ENCODE data around the gene DRAXIN.

Gene DRAXIN, protein sequence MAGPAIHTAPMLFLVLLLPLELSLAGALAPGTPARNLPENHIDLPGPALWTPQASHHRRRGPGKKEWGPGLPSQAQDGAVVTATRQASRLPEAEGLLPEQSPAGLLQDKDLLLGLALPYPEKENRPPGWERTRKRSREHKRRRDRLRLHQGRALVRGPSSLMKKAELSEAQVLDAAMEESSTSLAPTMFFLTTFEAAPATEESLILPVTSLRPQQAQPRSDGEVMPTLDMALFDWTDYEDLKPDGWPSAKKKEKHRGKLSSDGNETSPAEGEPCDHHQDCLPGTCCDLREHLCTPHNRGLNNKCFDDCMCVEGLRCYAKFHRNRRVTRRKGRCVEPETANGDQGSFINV

DNA sequence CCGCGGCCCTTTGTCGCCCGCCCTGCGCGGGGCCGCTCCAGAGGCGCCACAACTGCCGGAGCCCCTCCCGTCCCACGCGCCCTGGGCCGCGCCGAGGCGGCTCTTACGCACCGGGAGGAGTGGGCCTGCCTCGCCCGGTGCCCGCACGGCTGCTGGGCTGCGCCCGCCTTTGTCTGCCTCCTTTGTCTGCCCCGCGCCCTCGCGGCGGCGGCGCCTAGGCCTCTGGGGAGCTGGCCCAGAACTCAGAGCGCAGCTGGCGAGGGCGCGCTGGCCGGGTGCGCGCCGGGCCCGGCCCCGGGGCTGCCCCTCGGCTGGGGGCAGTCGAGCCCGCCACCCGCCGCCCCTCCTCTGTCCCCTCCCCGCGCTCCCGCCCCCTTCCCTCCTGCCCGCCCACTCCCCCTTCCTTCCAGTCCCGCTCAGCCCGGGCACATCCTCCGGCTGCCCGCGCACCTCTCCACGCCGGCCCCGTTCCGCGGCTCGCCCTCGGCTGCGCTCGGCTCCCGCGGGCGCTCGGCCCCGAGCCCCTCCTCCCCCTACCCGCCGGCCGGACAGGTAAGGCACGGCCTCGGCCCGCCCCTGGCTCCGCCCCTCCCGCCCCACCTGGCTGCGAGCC, at the start of gene DRAXIN:
Gene DRAXIN (plus strand): TSS at position 409 of the 613 bp plus-strand sequence. CDS start 14,549 bp downstream, outside the sequence.
- peak; percentile 44 to 58 for DNase-seq

DNA sequence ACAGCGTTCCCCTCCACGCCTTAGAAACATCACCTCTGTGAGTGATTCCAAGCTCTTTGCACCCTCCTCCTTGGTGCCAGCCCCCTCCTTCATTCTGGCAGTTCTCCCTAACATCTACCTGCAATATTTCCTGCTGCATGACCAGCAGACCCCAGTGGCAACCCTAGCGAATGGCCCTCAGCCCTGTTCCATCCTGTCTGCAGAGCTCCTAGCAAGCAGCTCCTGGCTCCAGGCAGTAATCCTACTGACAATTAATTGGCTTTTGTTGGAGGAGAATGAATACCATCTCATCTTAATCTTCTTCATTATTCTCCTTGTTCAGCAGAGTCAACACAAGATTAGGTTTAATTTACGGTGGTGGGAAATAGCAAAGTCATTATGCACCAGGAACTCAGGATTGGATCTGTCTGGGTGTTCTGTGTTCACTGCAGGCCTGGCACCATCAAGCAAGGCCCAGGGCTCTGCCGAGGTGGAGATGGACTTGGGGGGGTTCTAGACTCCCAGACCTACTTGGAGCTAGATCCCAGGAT, 49.7 kb upstream of the DRAXIN start:
- DNase-seq = no peak

DNA sequence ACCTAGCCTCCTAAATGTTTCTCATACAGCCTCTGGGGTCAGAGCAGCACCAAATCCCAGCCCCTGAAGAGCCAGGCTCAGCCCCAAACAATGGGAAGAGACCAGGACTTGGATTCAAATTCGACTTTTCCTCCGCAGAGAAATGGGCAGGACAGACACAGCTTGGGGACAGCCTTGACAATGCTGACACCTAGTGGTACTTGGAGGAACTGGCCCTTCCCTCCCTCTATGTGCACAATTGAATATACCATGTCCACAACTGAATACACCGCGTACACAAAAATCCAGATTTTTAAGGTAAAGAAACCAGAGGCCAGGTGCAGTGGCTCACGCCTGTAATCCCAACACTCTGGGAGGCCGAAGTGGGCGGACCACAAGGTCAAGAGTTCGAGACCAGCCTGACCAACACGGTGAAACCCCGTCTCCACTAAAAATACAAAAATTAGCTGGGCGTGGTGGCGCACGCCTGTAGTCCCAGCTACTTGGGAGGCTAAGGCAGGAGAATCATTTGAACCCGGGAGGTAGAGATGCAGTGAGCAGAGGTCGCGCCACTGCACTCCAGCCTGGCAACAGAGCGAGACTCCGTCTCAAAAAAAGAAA, 49.0 kb upstream of the DRAXIN start:
- DNase-seq = peak; percentile 21 to 55

DNA sequence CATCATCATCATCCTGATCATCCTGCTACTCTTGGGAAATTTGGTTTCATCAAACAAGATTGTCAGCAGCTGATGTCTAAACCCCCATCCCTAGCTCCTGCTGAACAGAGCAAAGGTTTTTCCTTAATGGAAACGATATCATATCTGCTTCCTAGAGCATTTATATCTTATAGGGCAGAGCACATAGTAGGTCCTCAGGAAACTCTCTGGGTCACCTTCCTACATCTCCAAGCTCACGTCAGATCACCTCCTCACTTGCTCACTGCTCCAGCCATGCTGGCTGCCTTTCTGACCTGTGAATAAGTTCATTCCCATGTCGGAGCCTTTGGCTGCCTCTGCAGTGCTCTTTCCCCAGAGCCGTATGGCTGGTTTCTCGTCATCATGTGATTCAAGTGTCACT, 47.7 kb upstream of the DRAXIN start:
- no peak for DNase-seq

DNA sequence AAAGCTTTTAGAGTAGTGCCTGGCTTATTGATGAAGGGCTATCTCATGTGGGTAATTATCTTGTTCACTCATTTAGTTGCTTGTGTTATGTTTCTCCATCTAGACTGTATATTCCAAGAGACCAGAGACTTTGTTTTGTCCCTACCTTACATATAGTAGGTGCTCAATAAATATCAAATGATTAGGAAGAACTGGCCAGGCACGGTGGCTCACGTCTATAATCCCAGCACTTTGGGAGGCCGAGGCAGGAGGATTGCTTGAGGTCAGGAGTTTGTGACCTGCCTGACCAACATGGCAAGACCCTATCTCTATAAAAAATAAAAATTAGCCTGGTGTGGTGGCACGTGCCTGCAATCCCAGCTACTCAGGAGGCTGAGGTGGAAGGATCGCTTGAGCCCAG, 46.2 kb upstream of the DRAXIN start:
- no peak for DNase-seq

DNA sequence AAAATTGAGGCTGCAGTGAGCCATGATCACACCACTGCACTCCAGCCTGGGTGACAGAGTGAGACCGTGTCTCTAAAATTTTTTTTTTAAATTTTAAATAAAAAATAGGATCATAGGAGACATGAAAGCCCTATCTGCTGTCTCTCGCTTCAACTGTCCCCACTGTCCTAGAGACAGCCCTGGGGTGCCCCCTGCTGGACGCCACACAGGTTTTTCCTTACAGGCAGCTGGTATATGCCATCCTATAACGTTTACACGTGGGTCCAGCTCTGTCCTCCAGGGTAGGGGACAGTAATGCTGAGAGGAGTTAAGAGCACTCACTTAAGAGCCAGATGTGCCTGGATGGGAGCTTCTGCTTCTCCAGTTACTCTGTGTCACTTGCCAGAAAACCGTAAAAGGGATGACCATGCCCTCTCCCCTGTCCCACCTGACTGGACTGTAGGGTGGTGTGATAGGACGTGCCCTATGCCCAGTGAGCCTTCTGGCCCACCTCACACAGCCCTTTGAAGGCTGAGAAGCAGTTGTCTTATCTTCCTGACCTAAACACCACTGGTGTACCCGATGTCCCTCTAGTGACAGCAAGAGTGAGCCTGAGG, 45.7 kb upstream of the DRAXIN start:
- peak; percentile 62 to 69 for DNase-seq

DNA sequence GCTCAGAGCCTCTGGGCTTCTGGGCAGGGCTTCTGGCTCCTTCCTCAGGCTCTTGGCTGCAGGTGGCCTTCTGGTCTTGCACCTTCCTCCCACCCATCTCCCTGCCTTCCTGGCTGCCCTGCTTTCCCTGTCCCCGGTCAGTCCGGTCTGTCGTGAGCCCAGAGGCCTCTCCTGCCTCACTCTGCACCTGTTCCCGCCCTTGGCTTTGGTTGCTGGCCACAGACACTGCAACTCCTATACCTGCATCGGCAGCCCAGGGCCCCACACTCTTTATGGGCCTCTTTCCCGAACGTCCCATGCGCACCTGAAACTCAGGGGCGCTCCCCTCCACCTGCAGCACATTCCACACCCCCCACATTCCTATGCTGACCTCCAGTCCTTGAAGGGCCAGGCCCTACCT, 45.2 kb upstream of the DRAXIN start:
- DNase-seq = no peak

DNA sequence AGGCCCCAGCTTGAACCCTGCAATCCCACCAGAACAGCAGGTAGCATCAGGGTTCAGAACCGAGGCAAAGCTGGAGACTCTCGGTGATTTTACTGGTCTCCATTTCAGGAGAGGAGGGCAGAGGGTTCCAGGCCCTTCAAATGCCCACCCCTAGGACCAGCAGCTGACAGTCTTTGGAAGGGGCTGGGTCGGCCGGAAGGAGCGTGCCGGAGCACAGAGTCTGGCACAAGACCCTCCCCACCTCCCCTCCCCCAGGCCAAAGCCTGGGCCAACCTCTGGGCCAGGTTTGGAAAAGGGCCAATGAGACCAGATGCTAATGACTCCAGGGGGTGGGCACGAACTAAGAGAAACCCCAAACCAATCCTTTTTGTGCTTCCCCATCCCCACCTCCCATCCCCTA, 44.2 kb upstream of the DRAXIN start:
- no peak for DNase-seq

DNA sequence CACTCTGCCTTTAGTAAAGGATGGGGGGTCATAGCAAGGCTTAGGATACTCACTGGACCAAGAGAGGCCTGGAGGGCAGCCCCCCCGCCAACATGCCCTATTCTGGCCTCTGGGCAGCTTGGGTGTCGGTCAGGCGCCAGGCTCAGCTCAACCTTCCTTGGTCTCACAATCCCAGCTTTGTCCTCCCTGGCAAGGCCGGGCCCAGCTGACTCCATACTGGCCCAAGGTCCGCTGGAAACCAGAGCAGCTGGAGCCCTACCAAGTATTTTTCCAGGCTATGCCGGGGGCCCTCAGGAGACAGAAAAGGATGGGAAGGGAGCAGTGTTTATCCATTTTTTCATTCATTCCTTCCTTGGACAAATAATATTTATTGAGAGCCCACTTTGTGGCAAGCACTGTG, 43.5 kb upstream of the DRAXIN start:
- no peak for DNase-seq

DNA sequence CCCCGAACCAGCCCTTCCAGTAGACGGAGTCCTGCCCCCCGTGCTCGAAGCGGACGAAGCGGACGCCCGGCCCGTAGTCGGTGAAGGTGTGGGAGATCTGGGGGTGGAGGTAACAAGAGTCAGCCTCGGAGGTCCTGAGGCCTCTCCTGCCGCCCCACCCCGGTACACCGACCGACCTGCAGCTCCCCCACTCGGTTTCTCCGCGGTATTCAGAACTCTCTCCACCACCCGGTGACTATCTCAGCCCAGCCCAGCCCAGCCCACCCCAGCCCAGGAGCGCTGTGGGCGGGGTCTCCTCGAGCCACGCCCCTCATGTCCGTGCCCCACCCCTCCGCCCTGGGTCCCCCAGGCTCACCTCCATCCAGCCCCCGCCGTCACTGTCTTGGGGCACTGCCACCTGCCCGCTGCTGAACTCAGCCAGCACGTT, 42.8 kb upstream of the DRAXIN start:
- no peak for DNase-seq

DNA sequence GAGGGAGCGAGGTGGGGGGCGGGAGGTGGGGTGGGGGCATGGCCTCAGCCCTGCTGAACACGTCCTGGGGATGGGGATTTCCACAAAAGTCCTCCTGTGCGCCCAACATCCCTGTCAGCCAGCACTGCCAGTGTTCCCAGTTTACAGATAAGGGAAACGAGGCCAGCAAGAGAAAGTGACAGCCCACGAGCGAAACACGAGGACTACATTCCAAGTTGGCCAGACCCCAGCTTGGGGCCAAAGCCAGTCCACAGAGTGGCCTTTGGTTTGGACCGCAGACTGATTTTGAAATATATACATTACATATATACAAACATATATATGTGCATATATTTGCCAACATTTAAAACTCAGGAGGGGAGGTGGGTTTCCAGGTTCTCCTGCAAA, 42.3 kb upstream of the DRAXIN start:
- DNase-seq = no peak

DNA sequence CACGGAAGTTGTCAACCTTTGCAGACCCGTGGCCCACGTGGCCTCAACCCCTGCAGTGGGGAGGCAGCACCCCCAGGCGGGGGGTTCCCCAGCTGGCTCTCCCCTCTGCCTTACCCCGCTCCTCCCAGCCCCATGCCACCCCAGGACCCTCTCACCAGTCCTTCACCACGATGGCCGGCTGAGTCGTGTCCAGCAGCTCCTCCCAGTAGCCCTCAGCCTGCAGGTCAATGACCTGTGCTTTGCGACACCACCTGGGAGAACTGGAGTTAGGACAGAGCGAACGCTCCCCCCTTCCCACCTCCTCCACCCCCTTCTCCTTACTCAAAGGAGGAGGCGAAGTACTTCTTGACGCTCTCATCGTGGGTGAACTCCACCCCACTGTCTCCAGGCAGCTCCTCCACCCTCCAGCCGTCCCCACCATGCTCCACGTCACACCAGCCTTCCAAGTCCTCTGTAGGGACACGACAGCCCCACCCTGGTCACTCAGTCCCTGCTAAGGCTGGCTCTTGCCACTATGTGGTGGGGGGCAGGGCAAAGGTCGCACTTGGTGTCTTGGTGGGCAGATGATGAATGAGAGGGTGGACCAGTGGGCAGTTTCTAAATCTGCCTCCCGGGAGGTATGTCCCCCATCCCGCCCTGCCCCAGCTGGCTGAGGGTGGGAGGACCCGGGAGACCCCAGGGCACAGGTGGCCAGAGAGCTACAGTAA, 41.7 kb upstream of the DRAXIN start:
- DNase-seq = no peak

DNA sequence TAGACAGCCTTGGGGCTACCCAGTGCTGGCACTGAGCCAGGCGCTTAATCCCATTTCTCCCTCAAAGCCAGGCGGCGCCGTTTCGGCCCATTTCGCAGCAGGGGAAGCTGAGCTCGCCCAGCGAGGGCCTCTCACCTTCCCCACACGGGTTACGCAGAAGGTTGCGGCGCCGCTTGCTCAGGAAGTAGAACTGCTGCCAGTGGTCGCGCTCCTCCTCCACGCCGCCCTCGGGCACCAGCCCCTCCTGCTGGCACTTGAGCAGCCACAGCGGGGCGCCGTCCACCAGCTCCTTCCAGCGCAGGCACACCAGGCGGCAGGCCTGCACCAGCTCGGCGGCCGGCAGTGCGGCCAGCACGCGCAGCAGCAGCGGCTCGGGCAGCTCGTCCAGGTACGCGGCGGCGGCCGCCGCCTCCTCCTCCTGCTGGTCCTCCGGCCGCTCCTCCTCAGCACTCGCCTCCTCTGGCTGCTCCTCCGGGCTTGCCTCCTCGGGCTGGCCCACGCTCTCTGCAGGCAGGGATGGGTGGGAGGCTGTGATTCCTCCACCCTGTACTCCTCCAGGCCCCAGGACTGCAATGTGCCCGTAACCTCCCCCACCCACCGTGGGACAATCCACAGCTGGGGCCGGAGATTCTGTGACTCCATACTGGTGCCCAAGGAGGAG, 41.0 kb upstream of the DRAXIN start:
- no peak for DNase-seq

DNA sequence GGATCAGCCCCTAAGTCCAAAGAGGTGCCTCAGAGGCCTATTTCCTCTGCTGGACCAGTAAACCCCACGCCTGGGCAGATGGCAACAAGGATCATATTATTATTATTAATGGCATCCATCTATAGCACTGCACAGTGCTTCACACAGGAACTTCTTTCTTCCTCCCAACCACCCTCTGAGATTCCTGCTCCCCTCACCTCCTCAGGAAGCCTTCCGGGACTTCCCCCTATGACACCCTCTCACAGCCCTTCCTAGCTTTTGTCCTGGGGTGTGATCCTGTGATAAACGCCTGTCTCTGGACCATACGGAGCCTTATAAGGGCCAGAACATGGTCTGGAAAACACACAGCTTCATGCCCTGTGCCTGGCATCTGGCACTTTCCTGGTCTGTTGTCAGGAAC, 40.5 kb upstream of the DRAXIN start:
- DNase-seq = no peak

DNA sequence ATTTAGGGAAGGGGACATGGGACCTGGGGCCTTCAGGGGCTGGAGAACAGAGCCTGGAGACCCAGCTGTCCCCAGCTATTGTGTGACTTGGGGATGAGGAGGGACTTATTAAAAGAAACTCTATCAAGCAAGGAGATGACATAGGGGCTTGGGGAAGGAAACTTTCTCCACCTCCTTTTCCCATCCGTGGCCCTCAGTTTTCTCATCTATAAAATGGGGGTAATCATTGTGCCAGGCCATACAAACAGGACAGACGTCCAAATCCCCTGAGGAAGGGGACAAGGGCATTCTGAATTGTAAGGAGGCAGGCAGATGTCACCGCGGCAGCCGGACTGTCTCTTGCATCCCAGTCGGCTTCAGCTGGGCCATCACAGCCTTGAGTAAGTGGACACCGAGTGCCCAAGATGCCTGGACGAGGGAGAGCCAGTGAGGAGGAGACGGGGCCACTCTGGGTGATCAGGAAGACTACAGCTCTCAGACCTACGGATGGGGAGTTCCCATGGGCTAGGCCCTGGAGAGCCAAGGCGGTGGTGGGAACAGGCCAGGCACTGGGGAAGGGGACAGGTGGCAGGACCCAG, 39.2 kb upstream of the DRAXIN start:
- DNase-seq = no peak

DNA sequence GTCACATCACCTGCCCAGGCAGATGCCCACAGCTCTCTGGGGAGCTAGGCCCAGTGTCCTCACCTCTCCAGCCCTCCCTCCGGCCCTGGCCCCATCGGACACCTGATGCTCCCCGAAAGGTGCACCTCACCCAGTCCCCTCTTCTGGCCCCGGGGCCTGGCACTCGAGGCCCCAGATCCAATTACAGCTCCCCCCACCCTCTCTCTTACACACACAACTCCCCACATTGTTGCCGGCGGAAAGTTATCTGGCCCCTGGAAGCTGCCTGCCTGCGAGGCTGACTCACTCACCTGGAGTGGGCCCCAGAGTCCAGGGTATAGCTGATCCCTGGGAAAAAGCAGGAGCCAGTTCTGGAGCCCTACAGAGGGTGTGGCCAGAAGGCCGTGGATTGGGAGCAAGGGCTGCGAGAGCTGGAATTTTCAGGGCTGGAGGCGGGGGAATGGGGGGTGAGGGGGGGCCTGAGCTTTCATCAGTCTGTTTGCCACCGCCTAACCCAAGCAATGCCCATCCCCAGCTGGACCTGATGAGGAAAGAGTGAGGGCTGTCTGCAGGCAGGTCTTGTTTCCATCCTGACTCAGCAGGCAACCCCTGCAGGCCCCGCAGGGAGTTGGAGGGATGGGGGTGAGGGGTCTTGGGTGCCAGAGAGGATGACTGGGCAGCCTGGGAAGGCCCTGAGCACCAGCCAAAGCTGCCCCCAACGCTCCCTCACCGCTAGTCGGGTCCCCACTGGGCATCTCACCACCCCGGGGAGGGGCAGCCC, 38.2 kb upstream of the DRAXIN start:
- no peak for DNase-seq

DNA sequence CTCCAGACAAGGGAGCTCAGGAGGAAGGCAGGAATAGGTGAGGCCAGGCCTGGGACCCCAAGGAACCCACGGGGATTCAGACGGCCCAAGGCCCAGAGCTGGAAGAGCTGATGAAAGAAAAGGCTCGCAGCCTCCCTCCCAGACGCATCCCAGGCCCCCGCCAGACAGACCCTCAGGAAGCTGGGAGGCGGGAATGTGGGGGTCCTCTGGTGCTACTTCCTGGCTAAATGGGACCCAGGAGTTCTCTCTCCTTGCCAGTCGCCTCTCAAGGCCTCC, 37.7 kb upstream of the DRAXIN start:
- DNase-seq = no peak

DNA sequence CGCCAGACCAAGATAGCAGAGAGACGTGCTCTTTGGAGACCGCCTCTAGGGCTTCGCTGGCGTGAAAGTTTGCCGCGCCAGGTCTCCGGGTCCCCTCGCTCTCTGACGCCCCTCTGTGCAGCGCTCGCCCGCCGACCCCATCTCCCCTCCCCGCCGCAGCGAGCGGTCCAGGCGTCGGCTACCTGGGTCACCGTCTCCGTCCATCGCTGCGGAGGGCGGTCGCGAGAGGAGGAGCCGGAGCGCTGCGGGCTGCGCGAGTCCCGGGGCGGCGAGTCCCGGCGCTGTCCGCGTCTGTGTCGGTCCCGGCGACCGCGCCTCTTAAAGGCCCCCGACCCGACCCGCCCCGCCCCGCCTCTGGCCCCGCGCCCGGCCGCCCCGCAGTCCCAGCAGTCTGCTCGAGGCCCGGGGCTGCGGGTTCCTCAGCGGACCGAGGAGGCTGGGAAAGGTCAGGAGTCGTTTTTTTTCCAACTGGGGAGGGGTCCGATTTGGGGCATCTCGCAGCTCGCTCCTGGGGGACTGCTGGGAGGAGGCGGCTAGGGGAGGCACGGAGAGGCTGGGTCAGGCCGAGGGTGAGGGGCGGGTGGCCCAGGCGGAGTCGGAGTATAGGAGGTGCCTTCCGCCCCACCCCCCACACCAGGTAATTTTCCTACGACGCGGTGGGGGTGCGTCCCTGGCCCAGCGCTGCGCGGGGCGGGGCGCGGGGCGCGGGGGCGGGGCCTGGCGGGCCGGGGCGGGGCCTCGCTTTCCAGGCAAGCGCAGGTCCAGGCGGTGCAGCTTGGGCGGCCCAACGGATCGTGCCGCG, 37.2 kb upstream of the DRAXIN start, which contains the start of the genes FBXO2 and FBXO44:
Gene FBXO2 (minus strand): TSS at position 293 of the 802 bp plus-strand sequence. CDS start 89 bp downstream, at position 204.
Gene FBXO44 (plus strand): TSS at position 741 of the 802 bp plus-strand sequence. CDS start 959 bp downstream, outside the sequence.
- DNase-seq = peak; percentile 36 to 47

DNA sequence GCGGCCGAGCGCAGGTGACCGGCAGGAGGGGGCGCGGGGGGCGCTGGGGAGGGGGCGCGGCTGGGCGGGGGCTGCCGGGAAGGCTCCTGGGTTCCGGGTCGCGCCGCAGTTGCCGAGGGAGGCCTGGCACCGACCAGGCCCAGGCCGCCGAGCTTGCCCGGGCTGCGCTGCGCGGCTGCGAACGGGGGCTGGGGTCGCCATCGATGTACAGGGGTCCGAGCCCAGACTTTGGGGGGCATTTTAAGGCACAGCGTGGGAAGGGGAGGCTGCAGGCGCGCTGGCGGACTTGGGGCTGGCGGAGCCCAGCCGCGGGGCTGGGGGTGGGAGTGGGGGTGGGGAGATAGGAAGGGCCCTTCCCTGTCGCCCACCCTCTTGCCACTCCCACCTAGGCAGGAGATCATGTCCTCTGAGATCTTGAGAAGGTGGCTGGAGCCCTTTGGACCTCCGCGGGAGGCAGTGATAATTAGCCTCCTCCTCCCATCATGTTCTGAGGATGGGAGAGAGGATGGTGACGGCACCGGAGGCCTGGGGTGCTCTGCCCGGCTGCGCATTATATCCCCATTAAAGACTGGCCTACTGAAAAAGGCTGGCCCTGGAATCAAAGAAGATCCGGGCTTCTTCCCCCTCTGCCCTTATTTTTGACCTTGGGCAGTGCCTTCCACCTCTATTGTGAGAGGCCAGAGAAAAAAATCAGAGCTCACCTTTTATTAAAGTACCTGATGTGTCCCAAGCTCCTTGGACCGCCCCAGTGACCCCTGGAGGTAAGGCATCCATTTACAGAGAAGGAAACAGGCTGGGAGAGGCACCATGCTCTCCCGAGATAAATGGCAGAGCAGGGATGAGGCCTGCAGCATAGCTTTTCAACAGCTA, 36.3 kb upstream of the DRAXIN start:
- no peak for DNase-seq
